NOMO-1 treated with dmso at 0.1 percent for 144 hours (cell line): ENCODE measurements around the gene MMS22L.

ENCODE experiments used
- DNase-seq: peaks from one replicate; lab custom pipeline; 2025; ENCODE audit not compliant: unreplicated experiment; lab: John Stamatoyannopoulos, UW

The MMS22L gene, protein sequence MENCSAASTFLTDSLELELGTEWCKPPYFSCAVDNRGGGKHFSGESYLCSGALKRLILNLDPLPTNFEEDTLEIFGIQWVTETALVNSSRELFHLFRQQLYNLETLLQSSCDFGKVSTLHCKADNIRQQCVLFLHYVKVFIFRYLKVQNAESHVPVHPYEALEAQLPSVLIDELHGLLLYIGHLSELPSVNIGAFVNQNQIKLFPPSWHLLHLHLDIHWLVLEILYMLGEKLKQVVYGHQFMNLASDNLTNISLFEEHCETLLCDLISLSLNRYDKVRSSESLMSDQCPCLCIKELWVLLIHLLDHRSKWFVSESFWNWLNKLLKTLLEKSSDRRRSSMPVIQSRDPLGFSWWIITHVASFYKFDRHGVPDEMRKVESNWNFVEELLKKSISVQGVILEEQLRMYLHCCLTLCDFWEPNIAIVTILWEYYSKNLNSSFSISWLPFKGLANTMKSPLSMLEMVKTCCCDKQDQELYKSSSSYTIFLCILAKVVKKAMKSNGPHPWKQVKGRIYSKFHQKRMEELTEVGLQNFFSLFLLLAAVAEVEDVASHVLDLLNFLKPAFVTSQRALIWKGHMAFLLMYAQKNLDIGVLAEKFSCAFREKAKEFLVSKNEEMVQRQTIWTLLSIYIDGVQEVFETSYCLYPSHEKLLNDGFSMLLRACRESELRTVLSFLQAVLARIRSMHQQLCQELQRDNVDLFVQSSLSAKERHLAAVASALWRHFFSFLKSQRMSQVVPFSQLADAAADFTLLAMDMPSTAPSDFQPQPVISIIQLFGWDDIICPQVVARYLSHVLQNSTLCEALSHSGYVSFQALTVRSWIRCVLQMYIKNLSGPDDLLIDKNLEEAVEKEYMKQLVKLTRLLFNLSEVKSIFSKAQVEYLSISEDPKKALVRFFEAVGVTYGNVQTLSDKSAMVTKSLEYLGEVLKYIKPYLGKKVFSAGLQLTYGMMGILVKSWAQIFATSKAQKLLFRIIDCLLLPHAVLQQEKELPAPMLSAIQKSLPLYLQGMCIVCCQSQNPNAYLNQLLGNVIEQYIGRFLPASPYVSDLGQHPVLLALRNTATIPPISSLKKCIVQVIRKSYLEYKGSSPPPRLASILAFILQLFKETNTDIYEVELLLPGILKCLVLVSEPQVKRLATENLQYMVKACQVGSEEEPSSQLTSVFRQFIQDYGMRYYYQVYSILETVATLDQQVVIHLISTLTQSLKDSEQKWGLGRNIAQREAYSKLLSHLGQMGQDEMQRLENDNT

DNA sequence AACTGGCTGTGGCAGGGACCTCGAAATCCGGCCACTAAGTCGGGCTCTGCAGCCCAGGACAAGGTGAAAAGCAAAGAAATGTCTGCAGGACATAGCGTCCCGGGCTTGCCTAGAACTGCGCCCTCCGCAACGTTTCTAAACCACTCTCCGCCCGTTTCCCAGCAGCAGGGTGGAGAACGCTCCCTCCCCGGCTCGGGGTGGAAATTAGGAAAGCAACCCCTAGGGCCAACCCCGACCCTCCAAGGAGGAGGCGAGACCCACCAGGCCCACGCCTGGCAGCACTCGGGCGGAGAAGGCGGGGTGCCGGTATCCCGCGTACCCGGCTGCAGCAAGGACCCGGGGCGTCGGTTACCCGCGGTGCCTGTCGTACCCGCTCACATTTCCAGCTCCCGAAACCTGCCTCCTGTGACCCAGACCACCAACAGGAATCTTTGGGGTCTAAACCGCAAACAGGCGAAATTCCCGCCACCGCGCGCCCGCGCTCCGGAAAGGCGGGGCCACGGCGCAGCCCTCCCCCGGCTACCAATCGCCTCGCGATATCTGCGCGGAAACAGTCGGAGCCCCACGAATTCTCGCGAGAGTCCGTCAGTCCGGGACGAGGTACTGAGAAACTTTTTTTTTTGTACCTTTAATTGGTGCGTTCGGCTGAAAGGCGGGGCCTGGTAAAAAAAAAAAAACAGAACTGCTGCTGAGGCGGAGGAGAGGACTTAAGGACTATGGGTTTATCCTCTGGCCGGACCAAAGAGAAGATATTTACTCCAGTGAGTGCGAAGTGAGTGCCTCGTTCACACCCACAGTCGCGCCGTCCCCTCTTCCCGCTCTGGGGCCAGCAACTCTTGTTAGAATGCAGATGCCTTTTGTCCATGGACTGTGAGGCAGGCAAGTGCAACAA lies at the start of gene MMS22L:
MMS22L (minus strand) TSS at position 491 of the 892 bp plus-strand sequence. CDS start 739 bp downstream, outside the sequence.
- peak; percentile 91 for DNase-seq

DNA sequence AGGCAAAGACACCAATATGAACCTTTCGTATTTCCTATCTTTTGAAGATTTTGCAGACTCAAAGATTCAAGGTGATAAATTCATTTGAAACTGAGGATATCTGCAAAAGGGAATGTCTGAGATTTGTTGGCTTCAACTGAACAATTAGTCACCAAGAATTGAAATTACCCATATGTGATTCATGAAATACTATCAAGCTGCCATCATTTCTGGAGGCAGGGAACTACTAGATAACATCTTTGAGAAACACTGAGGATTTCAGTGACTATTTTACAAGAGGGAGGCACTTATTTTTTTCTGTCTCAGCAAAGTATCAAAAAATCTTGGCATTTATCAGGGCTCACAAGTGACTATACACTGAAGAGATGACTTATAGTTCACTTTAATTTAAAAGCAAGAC lies 39.8 kb upstream of the MMS22L start:
- DNase-seq, result no peak

DNA sequence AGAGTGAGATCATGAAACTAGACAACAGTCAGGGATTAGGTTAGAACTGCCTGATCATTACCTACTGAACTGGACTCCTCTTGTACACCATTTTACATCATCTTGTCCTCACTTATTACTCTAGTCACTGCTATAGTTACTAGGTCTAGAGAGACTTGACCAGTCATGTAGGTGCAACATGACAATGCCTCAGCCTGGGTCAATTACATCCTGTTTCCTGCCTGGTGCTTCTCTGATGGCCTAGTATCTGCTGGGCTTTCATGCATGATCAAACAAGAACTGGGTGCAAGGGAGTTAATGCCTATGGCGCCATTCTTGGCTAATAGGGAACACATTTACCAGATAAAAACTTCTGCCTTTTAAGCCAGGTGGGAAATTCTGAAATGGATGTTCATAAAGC lies 39.2 kb upstream of the MMS22L start:
- no peak for DNase-seq

DNA sequence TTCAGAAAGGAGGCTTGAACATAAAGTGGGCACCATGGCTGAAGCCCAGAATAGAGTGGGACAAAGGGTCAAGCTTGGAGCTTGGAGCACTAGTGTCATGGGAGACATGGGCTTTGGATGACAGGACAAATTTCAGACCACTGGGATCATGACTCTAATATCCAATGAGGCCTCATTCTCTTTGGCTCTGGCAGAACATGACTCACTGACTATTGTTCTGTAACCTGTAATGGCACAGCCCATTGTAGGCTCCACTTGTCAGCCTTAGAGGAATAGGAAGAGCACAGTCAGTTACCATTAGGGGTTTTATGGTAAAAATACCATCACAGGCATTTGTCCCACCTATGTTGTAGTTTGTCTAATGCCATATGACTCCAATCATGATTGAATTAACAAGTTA lies 34.0 kb upstream of the MMS22L start:
- DNase-seq, result no peak

DNA sequence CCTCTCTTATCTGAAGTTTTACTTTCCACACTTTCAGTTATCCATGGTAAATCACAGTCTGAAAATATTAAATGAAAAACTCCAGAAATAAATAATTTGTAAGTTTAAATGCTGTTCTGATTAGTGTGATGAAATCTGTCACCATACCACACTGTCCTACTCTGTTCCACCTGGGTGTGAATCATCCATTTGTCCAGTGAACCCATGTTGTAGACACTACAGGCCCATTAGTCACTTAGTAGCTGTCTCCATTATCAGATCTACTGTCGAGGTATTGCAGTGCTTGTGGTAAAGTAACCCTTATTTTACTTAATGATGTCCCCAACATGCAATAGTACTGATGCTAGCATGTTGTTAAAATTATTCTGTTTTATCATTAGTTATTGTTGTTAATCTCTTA lies 29.2 kb upstream of the MMS22L start:
- DNase-seq, result no peak

DNA sequence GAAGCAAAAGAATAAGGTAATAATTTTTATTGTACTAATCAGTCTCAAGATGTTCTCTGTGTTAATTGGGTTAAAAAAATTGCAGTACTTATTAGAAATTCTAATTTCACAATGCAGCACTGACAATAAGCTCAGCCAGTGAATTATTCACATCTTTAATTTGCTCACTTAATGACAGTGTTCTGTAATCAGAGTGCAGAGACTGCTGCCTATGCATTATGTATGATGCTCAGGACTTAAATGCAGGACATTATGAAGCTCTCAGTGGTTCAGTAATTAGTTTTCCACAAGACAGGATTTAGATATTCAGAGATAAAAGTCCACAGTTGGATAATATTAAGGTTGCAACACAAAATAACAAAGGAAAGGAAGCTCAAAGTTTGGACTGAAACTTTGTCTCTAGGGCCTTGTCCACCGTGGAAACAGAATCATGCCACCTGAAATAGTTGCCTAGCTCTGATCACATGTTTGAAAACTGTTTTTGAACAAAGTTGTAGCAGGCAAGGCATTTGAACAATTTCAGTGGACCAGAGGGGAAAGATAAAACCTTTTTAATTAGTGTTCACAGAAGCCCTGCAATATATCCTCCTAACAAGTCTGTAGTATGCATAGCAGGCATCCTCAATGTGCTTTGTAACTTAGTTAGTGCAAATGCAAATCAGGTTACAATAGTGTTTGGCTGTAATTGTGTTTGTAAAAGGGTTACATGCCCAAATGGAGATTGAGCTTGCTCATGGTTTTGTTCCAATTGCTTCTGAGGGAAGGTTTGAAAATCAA lies 23.7 kb upstream of the MMS22L start:
- no peak for DNase-seq

DNA sequence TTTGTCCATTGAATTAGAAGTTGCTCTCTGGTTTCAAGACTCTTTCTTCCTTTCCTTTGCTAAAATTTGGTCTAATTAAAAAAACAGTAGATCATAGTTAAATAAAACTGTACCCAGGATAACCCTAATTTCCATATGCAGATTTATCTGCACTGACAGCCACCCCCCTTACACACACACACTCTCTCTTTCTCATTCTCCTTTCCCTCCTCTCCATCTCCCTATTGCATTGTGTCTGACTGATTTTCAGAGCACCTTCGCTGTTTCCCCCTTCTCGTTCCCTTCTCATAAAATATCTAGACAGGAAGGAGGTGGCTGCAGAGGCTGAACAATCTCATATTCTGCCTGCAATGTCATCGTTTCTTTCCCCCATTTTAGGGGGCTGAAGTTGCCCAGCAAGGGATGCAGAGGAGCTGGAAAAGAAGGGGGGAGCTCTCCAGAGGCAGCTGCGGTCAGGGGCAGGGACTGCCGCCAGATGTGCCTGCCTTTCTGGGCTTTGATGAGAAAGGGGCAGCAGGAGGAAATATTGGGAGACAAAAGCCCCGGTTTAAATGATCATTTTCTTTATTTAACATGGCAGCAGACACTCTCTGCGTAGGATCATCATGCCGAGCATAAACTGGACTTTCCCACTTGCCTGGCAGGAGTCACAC lies 22.5 kb upstream of the MMS22L start:
- DNase-seq, result no peak

DNA sequence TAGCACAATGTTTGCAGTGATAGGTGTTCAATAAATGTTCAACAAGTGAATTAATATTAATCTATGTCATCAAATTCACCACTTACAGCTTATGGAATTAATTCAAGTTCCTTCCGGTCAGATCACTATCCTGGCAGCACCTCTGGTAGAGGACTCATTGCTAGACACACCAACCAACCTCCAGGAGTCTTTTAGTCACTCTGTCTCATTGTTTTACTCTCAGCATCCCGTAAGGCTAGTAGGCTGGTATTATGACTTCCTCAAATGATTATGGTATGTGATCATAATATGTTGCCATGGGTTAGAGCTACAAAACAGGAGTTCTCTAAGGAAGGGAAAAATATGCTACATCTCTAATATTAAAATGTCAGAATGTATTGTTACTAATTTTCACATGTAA lies 21.7 kb upstream of the MMS22L start:
- DNase-seq, result no peak

DNA sequence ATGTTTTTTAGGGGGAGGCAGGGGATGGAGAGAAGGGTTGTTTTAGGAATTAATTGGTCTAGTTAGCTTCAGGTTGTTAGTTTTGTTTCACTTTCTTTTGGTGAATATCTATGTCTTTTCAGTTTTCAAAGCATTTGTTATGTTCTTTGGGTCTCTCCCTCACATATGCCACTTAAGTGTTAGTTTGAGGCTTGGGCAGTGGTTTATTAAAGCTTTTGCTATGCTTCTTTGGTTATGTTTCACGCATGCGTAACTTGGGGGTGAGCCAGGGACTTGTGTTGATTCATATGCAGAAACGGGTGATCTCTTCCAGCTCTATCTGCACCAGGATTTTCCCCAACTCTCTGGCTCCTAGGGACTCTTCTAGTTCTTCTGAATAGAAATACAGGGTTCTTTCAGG lies 11.4 kb upstream of the MMS22L start:
- DNase-seq, result no peak

DNA sequence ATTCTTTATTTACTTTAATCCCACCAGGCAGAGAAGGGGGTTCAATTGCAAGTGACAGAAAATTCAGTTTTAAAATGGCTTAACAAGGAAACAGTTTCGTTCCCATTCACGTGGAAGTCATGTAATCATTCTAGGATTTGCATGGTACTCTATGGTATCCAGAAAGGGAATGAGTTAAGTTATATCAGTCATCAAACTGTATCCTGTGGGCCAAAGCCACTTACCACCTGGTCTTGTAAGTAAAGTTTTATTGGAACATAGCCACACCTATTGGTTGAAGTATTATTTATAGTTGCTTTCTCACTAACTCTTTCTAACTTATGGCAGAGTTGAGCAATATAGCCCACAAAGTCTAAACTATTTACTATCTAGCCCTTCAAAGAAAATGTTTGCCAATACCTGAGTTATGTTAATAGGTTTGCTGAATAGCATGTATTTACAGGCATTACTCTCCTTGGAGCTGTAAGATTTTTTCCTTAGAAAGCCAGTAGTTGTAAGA lies 10.2 kb upstream of the MMS22L start:
- no peak for DNase-seq

DNA sequence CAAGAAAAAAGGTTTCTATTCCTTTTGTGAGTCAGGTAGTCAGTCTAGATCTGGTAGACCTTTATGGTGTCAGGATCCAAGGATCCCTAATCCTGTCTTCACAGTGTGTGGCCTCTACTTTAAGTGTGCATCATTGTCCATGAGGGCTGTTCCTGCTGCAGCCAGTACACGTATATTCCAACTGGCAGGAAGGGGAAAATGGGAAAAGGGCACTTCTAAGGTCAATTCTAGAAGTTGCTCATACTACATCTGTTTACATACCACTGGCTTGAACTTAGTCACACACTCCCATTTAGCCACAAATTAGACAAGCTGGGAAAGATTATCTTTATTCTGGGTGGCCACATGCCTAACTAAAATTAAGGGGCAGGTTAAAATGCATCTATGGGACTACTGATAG lies 9.7 kb upstream of the MMS22L start:
- DNase-seq, result no peak

DNA sequence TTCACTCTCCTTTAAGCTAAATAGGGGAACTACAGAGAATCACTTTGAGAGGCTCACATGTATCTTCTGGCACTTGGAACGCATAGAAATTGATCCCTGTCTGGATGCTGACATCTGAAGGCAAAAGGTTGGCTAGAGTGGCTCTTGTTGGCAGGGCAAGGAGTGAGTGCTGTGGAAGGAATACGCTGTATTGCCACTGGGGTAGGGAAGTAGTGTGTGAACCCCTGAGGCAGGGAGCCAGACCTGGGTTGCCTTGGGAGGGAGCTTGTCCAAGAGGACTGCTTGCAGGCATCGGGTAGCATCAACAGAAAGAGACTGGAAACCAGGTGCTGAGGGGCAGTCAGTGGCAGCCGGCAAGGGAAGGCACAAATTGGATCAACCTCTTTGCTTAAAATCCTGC lies 8.9 kb upstream of the MMS22L start:
- no peak for DNase-seq

DNA sequence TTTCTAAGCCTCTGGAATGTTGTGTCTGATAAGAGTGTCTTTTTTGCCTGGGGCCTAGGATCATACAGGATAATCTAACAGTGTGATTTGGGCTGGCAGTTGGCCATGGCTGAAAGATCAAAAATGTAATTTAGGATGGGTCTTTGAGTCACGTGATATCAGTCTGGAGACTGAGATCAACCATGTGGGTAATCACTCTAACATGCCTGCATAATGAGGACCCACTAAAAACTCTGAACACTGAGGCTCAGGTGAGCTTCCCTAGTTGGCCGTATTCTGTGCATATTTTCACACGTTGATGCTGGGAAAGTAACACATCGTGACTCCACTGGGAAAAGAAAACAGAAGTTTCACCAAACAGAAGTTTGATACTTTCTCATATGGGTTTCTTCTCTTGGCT lies 6.3 kb upstream of the MMS22L start:
- DNase-seq, result no peak

DNA sequence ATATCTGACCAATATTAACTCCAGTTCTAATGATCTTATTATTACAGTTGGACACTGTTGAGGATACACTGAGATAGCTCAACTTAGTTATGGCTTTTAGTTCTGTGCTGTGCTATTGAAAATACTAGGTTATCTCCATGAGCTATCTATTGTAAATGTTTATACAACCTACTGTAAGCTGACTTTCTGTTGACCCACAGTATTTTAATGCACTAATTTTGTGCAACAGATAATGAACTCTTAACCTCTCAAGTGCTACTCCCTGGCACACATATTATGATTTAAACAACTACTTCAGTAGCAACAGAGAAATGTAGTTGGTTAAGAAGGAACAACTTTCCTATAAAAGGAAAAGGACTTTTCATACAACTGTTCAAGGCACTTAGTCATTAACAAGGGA lies 5.2 kb upstream of the MMS22L start:
- DNase-seq, result no peak

DNA sequence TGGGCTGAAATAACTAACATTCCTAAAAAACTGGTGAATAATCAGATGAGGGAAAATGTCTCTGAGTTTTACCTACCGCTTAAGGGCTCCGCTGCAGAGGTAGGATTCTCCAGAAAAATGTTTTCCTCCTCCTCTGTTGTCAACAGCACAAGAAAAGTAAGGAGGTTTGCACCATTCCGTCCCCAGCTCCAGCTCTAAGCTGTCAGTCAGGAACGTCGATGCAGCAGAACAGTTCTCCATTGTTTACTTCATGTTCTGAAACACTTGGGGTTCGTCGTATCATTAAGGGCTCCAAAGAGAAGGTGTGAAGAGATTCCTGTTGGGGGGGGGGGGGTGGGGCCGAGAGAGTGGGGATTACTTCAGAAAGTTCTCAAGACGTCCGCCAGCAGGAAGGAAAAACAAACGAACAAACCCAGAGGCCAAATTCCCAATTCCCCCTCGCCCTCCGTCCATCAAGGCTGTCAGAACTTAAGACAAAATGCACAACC lies 734 bp downstream of the MMS22L start:
- DNase-seq, result no peak

DNA sequence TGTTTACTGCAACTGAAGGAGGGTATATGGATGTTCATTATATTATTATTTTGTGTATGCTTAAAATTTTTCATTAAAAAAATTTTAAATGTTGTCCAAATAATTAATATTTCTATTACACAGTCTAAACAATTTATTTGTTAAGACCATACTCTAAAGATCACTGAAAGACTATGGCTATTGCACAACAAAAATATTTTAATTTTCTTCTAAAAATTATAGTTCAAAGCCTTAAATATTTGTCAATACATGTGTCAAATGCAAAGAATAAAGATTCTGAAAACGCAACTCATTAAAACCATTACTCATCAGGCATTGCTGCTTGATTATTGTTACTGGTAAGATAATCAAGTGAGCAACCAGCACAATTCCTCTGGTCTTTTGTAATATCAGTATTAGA lies 2.2 kb downstream of the MMS22L start:
- DNase-seq, result no peak

DNA sequence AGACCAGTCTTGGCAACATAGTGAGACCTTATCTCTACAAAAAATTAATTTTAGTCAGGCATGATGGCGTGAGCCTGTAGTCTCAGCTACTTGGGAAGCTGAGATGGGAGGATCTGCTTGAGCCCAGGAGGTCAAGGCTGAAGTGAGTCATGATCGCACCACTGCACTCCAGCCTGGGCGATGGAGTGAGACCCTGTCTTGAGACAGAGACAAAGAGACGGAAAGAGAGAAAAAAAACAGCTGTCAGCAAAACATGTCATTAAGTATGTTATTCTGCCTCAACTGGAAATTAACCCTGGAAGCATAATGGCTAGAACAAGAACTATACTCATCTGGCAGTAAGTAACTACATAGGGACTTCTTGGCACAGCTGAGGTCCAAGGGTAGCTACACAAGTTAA lies 7.2 kb downstream of the MMS22L start:
- no peak for DNase-seq

DNA sequence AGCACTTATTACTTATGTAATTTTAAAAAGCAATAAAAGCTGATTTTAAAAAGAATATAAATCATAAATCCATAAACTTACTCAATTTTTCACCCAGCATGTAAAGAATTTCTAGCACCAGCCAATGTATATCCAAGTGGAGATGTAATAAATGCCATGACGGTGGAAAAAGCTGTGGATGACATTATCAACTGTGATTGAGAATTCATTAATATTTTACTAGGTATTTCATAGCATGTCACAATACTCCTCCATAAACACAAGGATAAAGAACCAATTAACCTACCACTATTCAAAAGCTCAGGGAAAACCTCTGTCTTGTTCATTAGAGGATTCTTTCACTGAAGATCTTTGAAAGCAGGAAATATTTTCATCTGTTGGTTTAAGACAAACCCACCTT lies 13.2 kb downstream of the MMS22L start:
- no peak for DNase-seq

DNA sequence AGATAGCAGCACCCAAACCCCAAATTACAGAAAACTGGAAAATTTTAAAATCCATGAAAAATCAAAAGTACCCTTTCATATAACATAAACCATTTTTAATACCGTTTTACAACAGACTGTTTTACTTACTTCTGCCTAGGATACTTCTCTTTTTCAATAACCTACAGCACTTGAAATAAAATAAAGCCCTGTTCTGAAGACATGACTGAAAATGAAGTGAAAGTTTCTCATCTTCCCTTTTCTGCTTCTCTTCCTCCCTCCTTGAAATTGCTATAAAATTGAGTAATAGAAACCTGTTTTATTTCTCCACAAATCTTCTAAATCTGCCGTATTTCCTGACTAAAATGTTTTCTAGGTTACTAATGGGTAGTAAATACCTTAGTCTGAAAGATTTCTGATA lies 20.3 kb downstream of the MMS22L start:
- peak; percentile 36 for DNase-seq
